ENCODE data around the gene MISP3.

MISP3 gene

DNA sequence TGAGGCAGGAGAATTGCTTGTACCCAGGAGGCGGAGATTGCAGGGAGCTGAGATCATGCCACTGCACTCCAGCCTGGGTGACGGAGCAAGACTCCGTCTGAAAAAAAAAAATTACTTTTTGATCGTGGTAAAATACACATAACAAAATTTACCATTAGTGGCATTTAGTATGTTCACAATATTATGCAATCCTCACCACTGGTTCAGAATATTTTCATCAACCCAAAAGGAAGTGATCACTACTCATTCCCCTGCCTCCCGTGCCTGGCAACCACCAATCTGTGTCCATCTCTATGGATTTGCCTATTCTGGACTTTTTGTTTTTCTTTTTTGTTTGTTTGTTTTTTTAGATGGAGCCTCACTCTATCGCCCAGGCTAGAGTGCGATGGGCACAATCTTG is 9.5 kb upstream of the MISP3 start:
- Histone ChIP-seq H3K9me3 (ENCODE audit: control insufficient read depth, low read depth, low read length) (no peaks in the 10 kb centered on the region), H3K27ac (ENCODE audit: low read length) (no peak overlapping the region), H3K4me3 (ENCODE audit: low read length) (no peak overlapping the region), H3K9ac (ENCODE audit: low read length) (no peak overlapping the region), H3K36me3 (ENCODE audit: control insufficient read depth, low read depth, low read length) (no peaks in the 10 kb centered on the region), H3K4me1 (ENCODE audit: control insufficient read depth, low read depth, low read length) (peaks cover 5% of the 10 kb centered on the region), H3K27me3 (ENCODE audit: control insufficient read depth, insufficient read depth, low read length) (peaks cover 20% of the 10 kb centered on the region)

DNA sequence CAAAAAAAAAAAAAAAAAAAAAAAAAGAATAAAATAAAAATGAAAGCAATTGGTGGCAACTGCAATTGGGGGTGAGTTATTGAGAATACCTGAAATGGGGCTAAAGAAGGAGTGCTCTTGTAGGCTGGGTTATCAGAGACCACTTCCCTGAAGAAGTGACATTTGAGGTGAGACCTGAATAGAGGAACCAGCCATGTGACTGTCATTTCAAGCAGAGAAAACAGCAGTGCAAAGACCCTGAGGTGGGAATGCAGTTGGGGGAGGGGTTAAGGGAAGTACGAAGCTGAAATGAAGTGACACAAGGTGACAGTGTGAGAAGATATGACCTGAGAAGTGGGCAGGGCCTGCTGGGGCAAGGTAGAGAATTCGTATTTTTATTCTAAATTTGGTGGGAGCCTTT is 6.5 kb upstream of the MISP3 start:
- H3K4me3 ChIP-seq (ENCODE audit: low read length) = no peak overlapping the region
- no peaks in the 10 kb centered on the region for H3K4me1 ChIP-seq (ENCODE audit: control insufficient read depth, low read depth, low read length)
- no peak overlapping the region for H3K27ac ChIP-seq (ENCODE audit: low read length)
- H3K36me3 ChIP-seq (ENCODE audit: control insufficient read depth, low read depth, low read length) = no peaks in the 10 kb centered on the region
- H3K9ac ChIP-seq (ENCODE audit: low read length) = no peak overlapping the region
- H3K9me3 ChIP-seq (ENCODE audit: control insufficient read depth, low read depth, low read length) = no peaks in the 10 kb centered on the region
- H3K27me3 ChIP-seq (ENCODE audit: control insufficient read depth, insufficient read depth, low read length) = no peaks in the 10 kb centered on the region

DNA sequence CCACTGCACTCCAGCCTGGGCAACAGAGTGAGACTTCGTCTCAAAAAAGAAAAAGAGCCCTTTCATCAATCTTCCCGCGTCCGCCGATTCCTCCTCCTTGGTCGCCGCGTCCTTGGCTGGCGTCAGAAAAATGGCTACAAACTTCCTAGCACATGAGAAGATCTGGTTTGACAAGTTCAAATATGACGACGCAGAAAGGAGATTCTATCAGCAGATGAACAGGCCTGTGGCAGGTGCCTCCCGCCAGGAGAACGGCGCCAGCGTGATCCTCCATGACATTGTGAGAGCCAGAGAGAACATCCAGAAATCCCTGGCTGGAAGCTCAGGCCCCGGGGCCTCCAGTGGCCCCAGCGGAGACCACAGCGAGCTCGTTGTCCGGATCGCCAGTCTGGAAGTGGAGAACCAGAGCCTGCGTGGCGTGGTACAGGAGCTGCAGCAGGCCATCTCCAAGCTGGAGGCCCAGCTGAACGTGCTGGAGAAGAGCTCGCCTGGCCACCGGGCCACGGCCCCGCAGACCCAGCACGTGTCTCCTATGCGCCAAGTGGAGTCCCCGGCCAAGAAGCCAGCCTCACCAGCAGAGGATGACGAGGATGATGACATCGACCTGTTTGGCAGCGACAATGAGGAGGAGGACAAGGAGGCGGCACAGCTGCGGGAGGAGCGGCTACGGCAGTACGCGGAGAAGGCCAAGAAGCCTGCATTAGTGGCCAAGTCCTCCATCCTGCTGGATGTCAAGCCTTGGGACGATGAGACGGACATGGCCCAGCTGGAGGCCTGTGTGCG is 2.1 kb upstream of the MISP3 start:
- H3K27me3 ChIP-seq (ENCODE audit: control insufficient read depth, insufficient read depth, low read length) = peaks cover 39% of the 10 kb centered on the region
- H3K36me3 ChIP-seq (ENCODE audit: control insufficient read depth, low read depth, low read length) = no peaks in the 10 kb centered on the region
- H3K4me1 ChIP-seq (ENCODE audit: control insufficient read depth, low read depth, low read length) = peaks cover 6% of the 10 kb centered on the region
- no peak overlapping the region for H3K4me3 ChIP-seq (ENCODE audit: low read length)
- H3K9me3 ChIP-seq (ENCODE audit: control insufficient read depth, low read depth, low read length) = no peaks in the 10 kb centered on the region
- no peak overlapping the region for H3K27ac ChIP-seq (ENCODE audit: low read length)
- no peak overlapping the region for H3K9ac ChIP-seq (ENCODE audit: low read length)

DNA sequence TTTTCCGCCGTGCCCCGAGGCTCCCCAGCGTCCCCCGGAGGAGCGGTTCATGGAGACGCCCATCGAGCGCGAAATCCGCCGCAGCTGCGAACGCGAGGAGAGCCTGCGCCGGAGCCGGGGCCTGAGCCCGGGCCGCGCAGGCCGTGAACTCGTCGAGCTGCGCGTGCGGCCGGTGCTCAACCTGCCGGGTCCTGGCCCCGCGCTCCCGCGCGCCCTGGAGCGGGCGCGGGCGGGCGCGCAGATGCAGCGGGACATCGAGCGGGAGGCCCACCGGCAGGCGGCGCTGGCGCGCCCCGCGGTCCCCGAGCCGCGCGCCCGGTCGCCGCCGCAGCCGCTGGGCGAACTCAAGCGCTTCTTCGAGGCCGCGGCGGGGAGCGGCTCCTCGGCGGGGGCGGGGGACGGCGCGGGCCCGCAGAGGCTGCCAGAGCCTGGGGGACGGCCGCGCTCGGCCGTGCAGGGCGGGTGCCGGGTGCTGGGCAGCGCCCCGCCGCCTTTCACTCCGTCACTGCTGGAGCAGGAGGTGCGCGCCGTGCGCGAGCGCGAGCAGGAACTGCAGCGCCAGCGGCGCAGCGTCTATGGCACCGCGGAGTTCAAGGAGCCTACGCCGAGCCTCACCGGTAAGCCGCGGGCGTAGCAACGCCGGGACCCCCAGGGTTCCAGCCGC is 807 bp downstream of the MISP3 start:
- Histone ChIP-seq H3K9me3 (ENCODE audit: control insufficient read depth, low read depth, low read length) (no peaks in the 10 kb centered on the region), H3K9ac (ENCODE audit: low read length) (no peak overlapping the region), H3K27me3 (ENCODE audit: control insufficient read depth, insufficient read depth, low read length) (peaks cover 53% of the 10 kb centered on the region), H3K4me1 (ENCODE audit: control insufficient read depth, low read depth, low read length) (peaks cover 6% of the 10 kb centered on the region), H3K36me3 (ENCODE audit: control insufficient read depth, low read depth, low read length) (no peaks in the 10 kb centered on the region), H3K4me3 (ENCODE audit: low read length) (peak overlapping the region; percentile 60), H3K27ac (ENCODE audit: low read length) (no peak overlapping the region)

DNA sequence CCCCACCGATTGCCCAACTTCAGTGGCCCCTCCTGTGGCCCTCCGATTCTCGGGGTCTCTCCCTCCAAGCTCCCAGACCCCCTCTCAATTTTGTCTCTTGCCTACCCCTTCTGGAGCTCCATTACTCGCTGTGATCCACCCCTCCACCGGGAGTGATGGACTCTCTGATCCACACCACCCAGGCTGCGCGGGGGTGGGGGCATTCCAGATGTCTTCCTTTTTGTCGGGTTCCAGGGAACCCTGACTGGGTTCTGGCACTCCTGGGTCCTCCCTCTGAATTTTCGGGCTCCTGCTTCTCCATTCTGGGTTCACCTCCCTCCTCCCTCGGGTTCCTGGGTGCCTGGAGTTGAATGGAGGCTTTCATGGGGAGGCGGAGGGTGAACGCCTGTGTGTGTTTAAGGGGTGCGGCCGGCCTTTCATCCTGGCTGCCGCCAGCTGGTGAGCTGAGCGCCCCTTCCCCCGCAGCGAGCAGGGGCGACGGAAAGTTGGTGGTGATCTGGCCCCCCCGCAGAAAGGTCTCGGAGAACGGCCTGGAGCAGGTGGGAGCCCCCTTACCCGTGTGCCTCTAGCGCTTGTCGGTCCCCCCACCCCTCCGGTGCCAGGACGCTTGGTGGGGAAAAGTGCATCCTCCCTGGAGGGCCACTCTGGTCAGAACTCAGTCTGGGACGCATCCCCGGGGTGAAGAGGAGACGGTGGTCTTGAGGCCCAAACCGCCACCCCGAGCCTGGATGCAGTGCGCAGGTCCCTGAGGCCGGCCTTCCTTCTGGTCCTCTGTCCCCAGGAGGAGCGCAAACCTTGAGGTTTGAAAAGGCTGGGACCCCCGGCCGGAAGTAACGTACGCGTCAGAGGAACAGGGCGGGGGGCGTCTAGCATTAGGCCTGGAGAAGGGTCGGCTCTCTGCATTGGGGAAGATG is 1.6 kb downstream of the MISP3 start:
- no peak overlapping the region for H3K27ac ChIP-seq (ENCODE audit: low read length)
- peaks cover 53% of the 10 kb centered on the region for H3K27me3 ChIP-seq (ENCODE audit: control insufficient read depth, insufficient read depth, low read length)
- H3K4me3 ChIP-seq (ENCODE audit: low read length) = peak overlapping the region; percentile 60
- H3K9me3 ChIP-seq (ENCODE audit: control insufficient read depth, low read depth, low read length) = no peaks in the 10 kb centered on the region
- no peaks in the 10 kb centered on the region for H3K36me3 ChIP-seq (ENCODE audit: control insufficient read depth, low read depth, low read length)
- no peak overlapping the region for H3K9ac ChIP-seq (ENCODE audit: low read length)
- peaks cover 6% of the 10 kb centered on the region for H3K4me1 ChIP-seq (ENCODE audit: control insufficient read depth, low read depth, low read length)

DNA sequence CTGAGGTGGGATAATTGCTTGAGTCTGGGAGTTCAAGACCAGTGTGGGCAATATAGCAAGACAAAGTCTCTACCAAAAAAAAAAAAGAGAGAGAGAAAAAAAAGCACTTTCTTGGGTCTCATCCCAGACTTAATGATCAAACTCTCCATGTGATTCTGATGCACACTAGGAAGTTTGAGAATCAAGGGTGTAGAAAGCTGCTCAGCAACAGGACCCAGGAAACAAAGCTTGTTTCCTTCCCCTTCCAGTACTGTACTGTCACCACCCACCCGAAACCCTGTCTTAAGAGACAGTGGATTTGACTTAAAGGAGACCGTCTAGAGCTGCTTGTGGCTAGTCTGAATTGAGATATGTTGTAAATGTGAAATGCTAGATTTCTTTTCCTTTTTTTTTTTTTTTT is 5.8 kb downstream of the MISP3 start:
- Histone ChIP-seq H3K27ac (ENCODE audit: low read length) (no peak overlapping the region), H3K4me1 (ENCODE audit: control insufficient read depth, low read depth, low read length) (peaks cover 6% of the 10 kb centered on the region), H3K27me3 (ENCODE audit: control insufficient read depth, insufficient read depth, low read length) (peaks cover 34% of the 10 kb centered on the region), H3K9ac (ENCODE audit: low read length) (no peak overlapping the region), H3K9me3 (ENCODE audit: control insufficient read depth, low read depth, low read length) (no peaks in the 10 kb centered on the region), H3K36me3 (ENCODE audit: control insufficient read depth, low read depth, low read length) (no peaks in the 10 kb centered on the region), H3K4me3 (ENCODE audit: low read length) (no peak overlapping the region)

DNA sequence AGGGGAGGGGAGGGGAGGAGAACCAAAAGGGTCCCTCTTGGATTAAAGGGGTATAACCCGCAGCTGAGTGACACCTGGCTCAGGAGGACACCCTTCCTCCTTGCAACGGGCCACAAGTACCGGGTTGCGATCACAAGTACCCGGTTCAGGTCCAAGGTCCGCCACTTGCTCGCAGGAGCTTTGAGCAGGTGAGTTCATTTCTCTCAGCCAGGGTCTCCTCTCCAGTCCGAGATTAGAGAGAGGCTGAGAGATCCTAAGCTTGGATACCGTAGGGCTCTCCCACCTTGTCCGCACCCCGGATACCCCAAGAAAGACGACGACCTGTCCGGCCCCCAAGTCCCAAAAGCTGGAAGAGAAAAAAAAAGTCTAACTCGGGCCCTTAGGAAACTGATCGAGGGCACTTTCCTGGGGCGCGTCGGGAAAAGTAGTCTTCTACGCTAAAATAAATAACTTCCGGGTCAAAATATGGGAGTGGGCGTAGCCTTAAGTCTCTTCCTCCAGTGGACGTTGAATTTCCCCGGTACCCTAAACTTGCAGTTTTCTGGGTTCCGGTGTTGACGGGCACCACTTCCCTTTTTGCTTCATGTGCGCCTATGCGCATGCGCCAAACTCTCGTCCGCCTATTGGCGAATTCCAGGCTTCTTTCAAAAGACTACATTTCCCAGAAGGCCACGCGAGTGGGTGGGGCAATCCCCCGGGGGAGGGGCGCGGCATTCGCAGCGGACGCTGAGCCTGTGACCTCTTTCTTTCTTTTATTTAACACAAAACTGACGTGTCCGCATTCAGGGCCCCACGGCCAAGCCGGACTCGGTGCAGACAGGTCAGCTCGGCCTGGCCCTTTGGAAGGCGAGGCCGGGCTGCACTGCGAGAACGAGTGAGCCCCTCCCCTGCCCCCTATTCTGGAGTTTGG is 8.6 kb downstream of the MISP3 start:
- Histone ChIP-seq H3K36me3 (ENCODE audit: control insufficient read depth, low read depth, low read length) (no peaks in the 10 kb centered on the region), H3K27me3 (ENCODE audit: control insufficient read depth, insufficient read depth, low read length) (peaks cover 12% of the 10 kb centered on the region), H3K9me3 (ENCODE audit: control insufficient read depth, low read depth, low read length) (no peaks in the 10 kb centered on the region), H3K9ac (ENCODE audit: low read length) (peak overlapping the region; percentile 72), H3K27ac (ENCODE audit: low read length) (peak overlapping the region; percentile 20), H3K4me3 (ENCODE audit: low read length) (peak overlapping the region; percentile 94), H3K4me1 (ENCODE audit: control insufficient read depth, low read depth, low read length) (no peaks in the 10 kb centered on the region)

DNA sequence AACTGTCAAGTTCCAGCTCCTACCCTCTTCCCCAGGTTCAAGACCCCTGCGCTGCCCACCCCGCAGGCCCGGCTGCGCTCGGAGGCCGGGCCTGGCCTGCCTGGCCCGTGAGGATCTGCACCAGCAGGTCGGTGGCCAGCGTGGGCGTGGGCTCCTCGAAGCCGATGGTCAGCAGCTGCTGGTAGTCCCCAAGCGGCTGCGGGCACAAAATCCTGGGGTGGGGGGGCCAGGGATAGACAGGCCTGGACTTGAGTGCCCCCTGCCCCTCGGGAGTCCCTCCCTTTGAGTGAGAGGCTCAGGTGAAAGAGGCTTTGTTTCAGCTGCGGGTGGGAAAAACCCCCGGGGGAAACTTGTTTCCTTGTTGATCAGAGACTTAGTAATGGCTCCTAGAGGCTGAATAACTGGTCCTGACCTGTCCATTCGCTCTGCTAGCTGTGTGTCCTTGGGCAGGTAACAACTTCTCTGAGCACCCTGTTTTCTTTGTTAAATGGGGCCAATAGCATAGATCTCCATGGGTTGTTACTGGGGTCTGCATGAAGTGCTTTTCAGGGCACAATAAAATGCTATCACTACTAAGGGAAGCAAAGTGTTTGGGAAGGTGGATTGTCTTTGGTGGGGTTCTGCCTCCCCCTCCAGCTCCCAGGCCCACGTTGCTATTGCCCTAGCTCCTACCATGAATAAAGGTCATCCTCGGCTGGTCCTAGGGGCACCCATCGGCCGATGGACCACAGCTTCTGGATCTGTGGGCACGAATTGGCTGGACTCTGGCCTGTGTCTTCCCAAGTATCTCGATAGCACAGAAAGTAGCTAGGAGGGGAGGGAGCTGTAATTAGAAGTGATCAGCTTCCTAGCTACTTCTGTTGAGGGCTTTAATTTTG is 9.4 kb downstream of the MISP3 start:
- H3K4me3 ChIP-seq (ENCODE audit: low read length) = peak overlapping the region; percentile 94
- H3K9ac ChIP-seq (ENCODE audit: low read length) = peak overlapping the region; percentile 25
- peaks cover 8% of the 10 kb centered on the region for H3K27me3 ChIP-seq (ENCODE audit: control insufficient read depth, insufficient read depth, low read length)
- no peak overlapping the region for H3K27ac ChIP-seq (ENCODE audit: low read length)
- no peaks in the 10 kb centered on the region for H3K36me3 ChIP-seq (ENCODE audit: control insufficient read depth, low read depth, low read length)
- no peaks in the 10 kb centered on the region for H3K4me1 ChIP-seq (ENCODE audit: control insufficient read depth, low read depth, low read length)
- H3K9me3 ChIP-seq (ENCODE audit: control insufficient read depth, low read depth, low read length) = no peaks in the 10 kb centered on the region

DNA sequence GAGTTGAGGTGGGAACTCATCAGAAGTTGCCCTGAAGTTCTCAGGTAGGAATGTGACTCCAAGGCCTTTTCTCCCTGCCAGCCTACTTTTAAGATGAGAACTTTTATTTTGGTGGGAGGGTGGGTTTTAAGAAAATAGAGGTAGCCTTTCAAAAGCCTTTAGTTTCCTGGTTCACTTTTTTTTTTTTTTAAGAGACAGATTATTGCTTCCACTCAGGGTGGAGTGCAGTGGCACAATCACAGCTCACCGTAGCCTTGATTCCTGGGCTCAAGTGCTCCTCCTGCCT is 10.0 kb downstream of the MISP3 start:
- Histone ChIP-seq H3K4me3 (ENCODE audit: low read length) (no peak overlapping the region), H3K9me3 (ENCODE audit: control insufficient read depth, low read depth, low read length) (no peaks in the 10 kb centered on the region), H3K27me3 (ENCODE audit: control insufficient read depth, insufficient read depth, low read length) (peaks cover 4% of the 10 kb centered on the region), H3K9ac (ENCODE audit: low read length) (no peak overlapping the region), H3K4me1 (ENCODE audit: control insufficient read depth, low read depth, low read length) (no peaks in the 10 kb centered on the region), H3K27ac (ENCODE audit: low read length) (no peak overlapping the region), H3K36me3 (ENCODE audit: control insufficient read depth, low read depth, low read length) (no peaks in the 10 kb centered on the region)

DNA sequence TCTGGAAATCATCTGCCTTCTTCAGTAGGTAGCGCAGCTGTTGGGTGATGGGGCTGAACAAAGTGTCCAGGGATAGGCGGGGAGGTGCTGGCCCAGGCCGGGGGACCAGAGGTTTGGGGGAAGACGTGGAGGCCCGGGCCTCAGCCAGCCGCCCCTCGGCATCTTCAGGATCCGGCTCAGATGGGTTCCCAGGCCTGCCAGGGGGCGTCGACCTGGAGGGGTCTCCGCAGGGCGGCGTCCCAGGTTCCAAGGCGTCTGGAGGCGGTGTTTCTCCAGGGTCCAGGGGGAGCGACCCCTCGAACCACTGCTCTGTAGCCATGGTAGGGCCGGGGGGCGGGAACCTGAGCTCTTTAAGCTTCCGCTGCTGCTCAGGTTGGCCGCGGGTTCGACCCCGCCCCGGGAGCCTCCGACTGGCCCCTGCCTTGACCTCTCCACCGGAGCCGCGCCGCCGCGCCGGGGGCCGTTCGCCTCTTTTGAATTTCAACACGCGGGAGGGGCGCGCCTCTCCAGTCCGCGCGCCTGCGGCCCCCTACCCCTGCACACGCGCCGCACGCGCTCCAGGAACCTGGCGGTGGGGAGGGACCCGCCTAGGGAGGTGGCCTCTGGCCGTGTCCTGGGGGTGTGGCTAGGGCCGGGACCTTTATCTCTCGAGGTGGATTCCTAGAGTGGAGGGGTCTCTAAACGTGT is 12.9 kb downstream of the MISP3 start, which contains the start of gene C19orf67:
TSS of gene C19orf67 (minus strand) at position 475 of the 687 bp plus-strand sequence. CDS start at position 319, 156 bp downstream.
- no peaks in the 10 kb centered on the region for H3K9me3 ChIP-seq (ENCODE audit: control insufficient read depth, low read depth, low read length)
- peaks cover 17% of the 10 kb centered on the region for H3K27me3 ChIP-seq (ENCODE audit: control insufficient read depth, insufficient read depth, low read length)
- H3K36me3 ChIP-seq (ENCODE audit: control insufficient read depth, low read depth, low read length) = peaks cover 11% of the 10 kb centered on the region
- H3K4me1 ChIP-seq (ENCODE audit: control insufficient read depth, low read depth, low read length) = peaks cover 4% of the 10 kb centered on the region
- H3K4me3 ChIP-seq (ENCODE audit: low read length) = no peak within 1 kb of the TSS
- H3K27ac ChIP-seq (ENCODE audit: low read length) = no peak within 1 kb of the TSS
- no peak within 1 kb of the TSS for H3K9ac ChIP-seq (ENCODE audit: low read length)
